ENCODE results near the gene LRRC18.

GRCh38 chr10:48910548-48910947 is 29.1 kb downstream of the LRRC18 start:
- no peak for TF ChIP-seq ZNF614 (CRISPR knock-in tag; IDR thresholded peaks at IDR 0.05; ENCODE audit: borderline replicate concordance)
- TF ChIP-seq EZH2 (conservative IDR thresholded peaks at IDR 0.05; ENCODE audit: low read depth, low read length) = no peak
- TF ChIP-seq XBP1 (CRISPR knock-in tag; IDR thresholded peaks at IDR 0.05) = no peak
